Suprapubic skin (tissue), 4 donors: ENCODE data around the gene ANAPC1.
"Not testable (repeated sequence)": the region's sequence is repeated elsewhere in the genome, so short reads cannot be mapped to it uniquely, and the experiment has no call there.

ENCODE experiments used
- CTCF ChIP-seq, 2 donors: fragments of 200-600 bp in 1 of 2; fragments of 450-650 bp in 1 of 2; sonication (generic) in 1 of 2; IDR thresholded peaks; one replicate each; pipeline ENCODE4 v1.5.1; 2016 to 2019; ENCODE audit warnings: antibody characterized with exemption in 2 of 2, mild to moderate bottlenecking in 1 of 2, moderate library complexity in 1 of 2
- EP300 ChIP-seq: sonication (generic); formaldehyde crosslinking; IDR thresholded peaks from one replicate; pipeline ENCODE4 v1.6.1; 2017; ENCODE audit warnings: antibody characterized with exemption
- POLR2A ChIP-seq, 2 donors: fragments of 450-650 bp; IDR thresholded peaks; one replicate each; pipeline ENCODE4 v1.6.1; 2017; ENCODE audit warnings: antibody characterized with exemption in 2 of 2, mild to moderate bottlenecking in 2 of 2, moderate library complexity in 2 of 2
- POLR2AphosphoS5 ChIP-seq, 3 donors: sonication (generic); formaldehyde crosslinking; IDR thresholded peaks; one replicate each; pipeline ENCODE4 v1.6.1; 2017; ENCODE audit warnings: antibody characterized with exemption in 3 of 3

- TF ChIP-seq CTCF (IDR thresholded peaks at IDR 0.05); POLR2A (IDR thresholded peaks at IDR 0.05); POLR2AphosphoS5 (IDR thresholded peaks at IDR 0.05); EP300: not testable (repeated sequence)
These were observed 70.9 kb downstream of the ANAPC1 start for GRCh38 chr2:111812970-111813622.
